NCI-H82 (cell line): ENCODE results near the gene FGGY.
A peak's percentile ranks its signal among the peaks of the same experiment; 100 is the strongest.
"Not testable (repeated sequence)": the region's sequence is repeated elsewhere in the genome, so short reads cannot be mapped to it uniquely, and the experiment has no call there.

Experiments used
- DNase-seq: peaks from one replicate; lab custom pipeline; 2025; lab: John Stamatoyannopoulos, UW

Gene FGGY

DNA sequence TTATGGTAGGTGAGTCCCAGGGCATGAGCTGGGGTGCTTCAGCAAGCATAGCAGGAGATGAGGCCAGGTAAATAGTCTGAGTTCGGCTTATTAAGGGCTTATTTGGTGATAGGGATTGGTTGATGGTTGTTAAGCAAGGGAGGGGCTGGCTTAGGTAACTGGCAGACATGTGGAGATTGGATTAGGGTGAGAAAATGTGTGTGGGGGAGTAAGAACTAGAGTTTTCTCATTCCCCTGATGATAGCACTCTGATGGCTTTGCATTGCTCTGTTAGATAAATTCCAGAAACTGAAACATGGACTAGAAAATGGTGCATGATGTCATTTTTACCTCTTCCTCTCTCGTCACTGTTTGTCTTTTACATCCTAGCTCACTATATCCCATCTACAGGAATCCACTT lies 53.6 kb downstream of the FGGY start:
- DNase-seq, result peak; percentile 88

GRCh38 chr1:59352065-59352464 lies 55.2 kb downstream of the FGGY start:
- no peak for DNase-seq

DNA sequence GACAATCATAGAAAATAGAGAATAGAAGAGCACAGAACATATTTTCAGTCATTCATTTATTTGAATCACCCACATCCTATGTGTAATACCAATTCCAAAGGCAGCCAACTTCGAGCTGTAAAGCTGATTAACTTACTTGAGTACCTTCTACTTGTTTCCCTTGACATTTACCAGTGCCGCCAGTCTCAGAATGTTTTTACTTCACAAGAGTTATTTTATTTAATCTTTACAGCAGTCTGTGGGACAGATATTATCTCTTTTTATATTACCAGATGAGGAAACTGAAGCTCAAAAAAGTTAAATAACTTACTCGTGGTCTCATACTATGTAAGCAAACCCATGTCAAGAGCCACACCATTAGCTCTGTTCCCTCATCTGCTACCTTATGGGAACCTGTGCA lies 56.6 kb downstream of the FGGY start:
- peak; percentile 8 for DNase-seq

- not testable (repeated sequence) for DNase-seq
Observed at GRCh38 chr1:59354239-59354638, 57.3 kb downstream of the FGGY start.

- DNase-seq, result peak; percentile 15
Observed at GRCh38 chr1:59354709-59355337, 57.9 kb downstream of the FGGY start.

DNA sequence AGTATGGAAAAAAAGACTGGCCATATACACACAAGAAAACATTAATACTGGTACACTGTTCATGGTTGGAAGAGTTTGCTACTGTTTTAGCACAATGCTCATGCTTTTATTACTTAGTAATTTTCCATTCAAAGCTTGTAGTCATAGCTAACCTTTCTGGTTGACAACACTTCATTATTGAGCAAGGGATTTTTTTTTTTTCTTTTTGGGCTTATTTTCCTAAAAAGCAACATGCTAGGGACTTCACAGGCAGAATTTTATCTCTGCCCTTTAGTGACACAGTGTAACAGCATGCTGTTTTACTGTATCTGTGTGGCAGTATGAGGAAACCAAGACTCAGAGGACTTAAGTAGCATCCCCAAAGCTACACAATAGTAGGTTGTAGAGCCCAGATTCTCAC lies 58.5 kb downstream of the FGGY start:
- no peak for DNase-seq

GRCh38 chr1:59356627-59357026 lies 59.7 kb downstream of the FGGY start:
- no peak for DNase-seq

DNA sequence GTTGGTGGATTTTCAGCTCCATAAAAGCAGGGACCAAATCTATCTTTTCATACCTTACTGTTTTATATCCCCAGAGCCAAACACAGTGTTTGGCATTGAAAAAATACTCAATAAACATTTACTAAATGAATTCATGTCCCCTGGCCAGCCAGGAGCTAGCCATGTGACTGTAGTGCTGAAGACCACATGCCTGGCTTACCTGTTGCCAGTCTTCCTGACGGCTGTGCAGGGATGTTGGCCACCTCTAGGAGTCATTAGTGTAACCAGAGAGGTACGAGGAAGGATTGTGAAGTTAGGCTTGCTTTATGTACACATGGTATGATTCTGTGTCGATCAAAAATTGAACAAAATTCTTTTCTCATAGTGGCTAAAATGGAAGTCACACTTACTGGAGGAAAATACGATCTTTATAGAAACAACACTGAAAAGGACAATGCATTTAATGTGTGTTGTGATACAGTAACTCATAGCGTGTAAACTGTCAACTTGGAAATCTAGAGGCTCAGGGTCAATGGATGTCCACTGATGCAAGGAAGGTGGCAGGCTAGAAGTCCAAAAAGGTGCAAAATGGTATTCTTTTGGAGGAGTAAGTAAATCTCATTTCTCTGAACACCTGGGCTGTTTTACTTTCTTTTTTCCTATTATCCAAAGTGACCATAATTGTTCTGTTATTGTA lies 60.9 kb downstream of the FGGY start:
- DNase-seq, result no peak

GRCh38 chr1:59359325-59359724 lies 62.4 kb downstream of the FGGY start:
- DNase-seq, result no peak

GRCh38 chr1:59360170-59360569 lies 63.3 kb downstream of the FGGY start:
- DNase-seq, result no peak

DNA sequence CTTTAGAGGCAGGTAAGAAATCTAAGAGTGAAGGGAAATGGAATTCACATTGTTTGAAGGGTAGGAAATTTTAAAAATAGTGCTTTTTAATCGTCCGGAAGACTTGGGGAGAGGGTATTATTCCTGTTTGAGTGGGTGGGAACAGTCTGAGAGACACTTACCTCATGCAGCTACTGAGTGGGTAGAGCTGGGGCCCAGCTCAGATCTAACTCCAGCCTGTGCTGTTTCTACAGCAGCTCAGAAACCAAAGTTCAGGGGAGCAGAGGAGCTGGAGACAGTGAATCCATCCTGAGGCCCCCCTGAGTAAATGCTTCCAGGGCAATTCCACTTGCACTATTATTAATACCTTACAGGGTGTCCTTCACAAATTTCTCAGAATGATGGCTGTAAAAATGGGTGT lies 63.8 kb downstream of the FGGY start:
- DNase-seq, result no peak

DNA sequence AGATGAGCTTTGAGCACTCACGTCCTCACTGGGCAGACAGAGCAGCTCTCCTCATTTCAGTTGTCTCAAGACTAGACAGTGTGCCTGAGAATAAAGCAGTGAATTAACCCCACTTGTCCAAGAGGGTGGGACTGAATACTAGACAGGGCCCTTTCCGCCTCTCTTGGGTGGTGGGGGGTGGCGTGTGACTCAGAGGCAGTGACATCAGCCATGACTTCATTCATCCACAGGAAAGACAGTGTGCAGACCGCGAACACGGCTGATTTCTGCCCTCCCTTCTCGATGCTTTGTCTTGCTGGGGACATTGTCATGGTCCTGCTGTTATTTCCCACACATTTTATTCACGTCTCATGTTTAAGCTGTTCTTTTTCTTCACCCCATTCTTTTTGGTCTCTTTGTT lies 64.9 kb downstream of the FGGY start:
- no peak for DNase-seq

GRCh38 chr1:59364037-59364436 lies 67.1 kb downstream of the FGGY start:
- no peak for DNase-seq

GRCh38 chr1:59366346-59366745 lies 69.5 kb downstream of the FGGY start:
- DNase-seq, result no peak

DNA sequence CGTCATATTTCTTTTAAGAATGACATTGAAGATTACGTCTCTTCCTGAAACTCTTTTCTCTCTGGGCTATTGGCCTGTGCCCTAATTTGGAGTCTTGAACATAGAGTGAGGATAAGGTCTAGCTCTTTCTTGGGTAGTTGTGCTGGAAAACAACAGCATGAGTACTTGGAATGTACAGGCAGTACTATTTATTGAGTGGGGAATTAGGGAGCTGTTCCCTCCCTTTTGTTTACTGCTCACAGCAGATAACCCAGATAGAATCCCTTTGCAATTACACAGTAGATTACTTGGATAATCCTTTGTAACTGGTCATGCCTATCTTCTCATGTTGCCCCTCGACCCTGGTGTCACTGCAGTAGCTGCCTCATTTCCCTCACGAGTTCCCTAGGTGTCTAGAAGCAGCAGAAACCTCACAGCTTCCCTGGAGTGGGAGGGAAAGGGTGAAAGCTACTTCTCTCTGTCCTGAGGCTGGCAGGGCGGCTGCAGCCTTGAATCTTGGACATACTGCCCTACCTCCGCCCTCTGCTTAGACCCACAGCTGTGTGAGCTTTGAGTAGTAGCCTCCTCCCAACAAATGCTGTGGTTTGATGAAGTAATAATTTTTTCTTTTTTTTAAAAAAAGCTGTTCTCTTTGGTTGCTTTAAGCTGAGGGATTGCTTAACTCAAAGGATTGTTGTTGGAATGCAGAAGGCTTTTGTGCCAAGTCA lies 70.6 kb downstream of the FGGY start:
- peak; percentile 76 for DNase-seq

GRCh38 chr1:59368008-59368670 lies 71.2 kb downstream of the FGGY start:
- no peak for DNase-seq

DNA sequence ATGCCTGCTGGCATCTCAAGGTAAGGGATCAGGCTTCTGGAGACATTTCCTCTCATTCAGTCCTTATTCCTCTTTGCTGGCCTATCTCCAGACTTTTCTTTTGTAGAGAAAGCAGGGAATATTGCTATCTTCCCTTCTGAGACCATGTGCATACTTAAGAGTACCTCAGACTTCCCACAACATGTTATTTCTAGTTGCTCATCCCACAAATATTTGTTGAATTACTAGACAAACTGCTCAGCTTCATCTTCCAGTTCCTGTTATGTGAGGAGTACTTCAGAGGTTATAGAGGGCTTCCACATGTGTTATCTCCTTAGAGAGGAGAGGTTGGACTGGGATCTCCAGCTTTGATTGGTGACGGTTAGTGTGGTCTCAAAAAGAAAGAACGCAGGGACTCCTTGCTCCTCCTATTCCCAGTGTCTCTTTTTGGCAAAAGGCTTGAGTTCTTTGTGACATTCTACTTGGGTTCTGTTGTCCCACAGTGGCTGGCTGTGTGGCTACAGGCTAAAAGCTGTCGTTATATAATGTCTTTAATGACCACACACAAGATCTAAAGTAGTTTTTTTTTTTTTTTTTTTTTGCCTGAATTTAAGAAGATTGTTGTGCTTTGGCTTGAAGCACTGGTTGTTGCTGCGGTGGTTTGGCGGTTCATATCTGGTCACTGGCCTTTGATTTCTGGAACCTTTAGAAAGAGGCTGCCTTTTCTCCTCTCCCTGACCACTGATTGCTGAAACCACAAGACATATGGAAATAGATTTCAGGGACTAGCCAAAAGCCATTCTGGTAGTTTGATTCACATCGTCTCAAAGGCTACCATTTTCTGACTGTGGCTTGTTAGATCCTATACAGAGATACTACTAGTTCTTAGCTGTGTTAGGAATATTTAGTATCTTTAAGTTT lies 78.7 kb downstream of the FGGY start:
- DNase-seq, result no peak

DNA sequence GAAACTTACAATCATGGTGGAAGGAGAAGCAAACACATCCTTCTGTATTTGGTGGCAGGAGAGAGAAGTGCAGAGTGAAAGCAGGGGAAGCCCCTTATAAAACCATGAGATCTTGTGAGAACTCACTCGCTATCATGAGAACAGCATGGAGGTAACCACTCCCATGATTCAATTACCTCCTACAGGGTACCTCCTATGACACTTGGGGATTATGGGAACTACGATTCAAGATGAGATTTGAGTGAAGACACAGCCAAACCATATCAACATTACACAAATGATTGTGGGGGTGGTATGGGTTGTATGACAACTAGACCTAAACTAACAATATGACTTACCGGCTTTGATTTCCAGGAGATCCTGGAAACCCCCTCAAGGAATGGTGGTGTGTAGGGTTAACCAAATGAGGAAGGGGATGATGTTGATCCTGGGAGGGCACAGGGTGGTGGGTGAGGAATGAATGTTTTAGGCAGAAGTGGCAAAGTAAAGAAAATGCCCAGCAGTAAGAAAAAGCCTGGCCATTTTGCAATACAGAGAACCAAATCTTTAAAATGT lies 80.5 kb downstream of the FGGY start:
- DNase-seq, result no peak

DNA sequence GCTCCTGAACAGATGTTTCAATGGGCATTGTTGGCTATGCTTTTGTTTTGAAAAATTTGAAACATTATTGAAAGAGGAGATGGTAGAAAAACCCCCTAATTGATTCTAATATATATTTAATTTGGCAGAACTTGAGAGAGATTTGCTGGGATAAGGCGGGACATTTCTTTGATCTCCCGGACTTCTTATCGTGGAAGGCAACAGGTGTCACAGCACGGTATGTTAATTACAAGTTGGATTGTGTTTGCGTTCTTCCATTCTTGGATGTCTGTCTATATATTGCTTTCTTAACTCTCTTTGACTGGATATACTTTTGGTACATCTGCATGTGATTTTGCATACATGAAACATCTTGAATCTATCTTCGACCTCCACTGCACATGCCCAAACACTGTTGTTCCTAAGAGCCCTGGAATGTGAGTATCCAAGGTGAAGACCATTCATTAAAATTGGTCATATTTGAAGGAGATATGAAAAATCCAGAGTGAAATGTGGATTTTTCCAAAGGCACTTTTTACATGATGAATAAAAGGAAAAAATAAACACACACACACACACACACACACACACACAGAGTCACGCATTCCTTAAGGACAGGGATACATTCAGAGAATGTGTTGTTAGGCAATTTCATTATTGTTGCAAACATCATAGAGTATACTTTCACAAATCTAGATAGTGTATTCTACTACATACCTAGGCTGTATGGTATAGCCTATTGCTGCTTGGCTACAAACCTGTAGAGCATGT lies 81.9 kb downstream of the FGGY start:
- no peak for DNase-seq

DNA sequence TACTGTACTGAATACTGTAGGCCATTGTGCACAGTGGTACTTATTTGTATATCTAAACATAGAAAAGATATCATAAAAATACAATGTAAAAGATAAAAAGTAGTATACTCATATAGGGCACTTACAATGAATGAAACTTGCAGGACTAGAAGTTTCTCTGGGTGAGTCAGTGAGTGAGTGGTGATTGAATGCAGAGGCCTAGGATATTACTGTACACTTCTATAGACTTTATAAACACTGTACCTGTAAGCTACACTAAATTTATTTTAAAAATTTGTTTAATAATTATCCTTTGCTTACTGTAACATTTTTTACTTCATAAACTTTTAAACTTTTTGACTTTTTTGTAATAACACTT lies 82.5 kb downstream of the FGGY start:
- DNase-seq, result no peak

- DNase-seq, result no peak
Observed at GRCh38 chr1:59383963-59384362, 87.1 kb downstream of the FGGY start.
